Measurements from ENCODE around the gene RRP12. TPM values are rescaled to one million over a fixed set of nuclear protein-coding genes. Genes with fewer than 3 reads are reported as not detected.

The RRP12 gene
- total and polyA plus RNA-seq, 9 of the 15 experiments (the other 6 are each of a cell fraction or from before 2014, with no cell fraction given), result 4.6 to 68.2 (median 21.8) TPM

GRCh38 chr10:97400665-97401454 lies at the start of gene RRP12 (continued):
- no peak for TF ChIP-seq HDGF (IDR thresholded peaks at IDR 0.05)
- TF ChIP-seq ZNF436 (CRISPR knock-in tag; IDR thresholded peaks at IDR 0.05), result no peak
- no peak for TF ChIP-seq ADNP (tag; IDR thresholded peaks at IDR 0.05)
- TF ChIP-seq ZNF830 (CRISPR knock-in tag; IDR thresholded peaks at IDR 0.05), result no peak
- TF ChIP-seq PBX2 (CRISPR knock-in tag; IDR thresholded peaks at IDR 0.05; ENCODE audit: low read depth), result no peak
- no peak for TF ChIP-seq PBX2 (tag; conservative IDR thresholded peaks at IDR 0.05; ENCODE audit: low read depth)
- TF ChIP-seq COPS2 (conservative IDR thresholded peaks at IDR 0.05), result no peak
- TF ChIP-seq ZBTB1 (CRISPR knock-in tag; IDR thresholded peaks at IDR 0.05; ENCODE audit: borderline replicate concordance, low read depth), result no peak
- TF ChIP-seq SRF (CRISPR knock-in tag; IDR thresholded peaks at IDR 0.05), result no peak
- TF ChIP-seq STAG1 (CRISPR knock-in tag; IDR thresholded peaks at IDR 0.05; ENCODE audit: borderline replicate concordance), result no peak
- no peak for TF ChIP-seq DEAF1 (CRISPR knock-in tag; IDR thresholded peaks at IDR 0.05)
- no peak for TF ChIP-seq ZNF311 (CRISPR knock-in tag; IDR thresholded peaks at IDR 0.05)
- peak; percentile 52; the same call in 1 of the 2 replicates for TF ChIP-seq ELF2 (CRISPR knock-in tag; IDR thresholded peaks at IDR 0.05)
- TF ChIP-seq BCL6 (CRISPR knock-in tag; IDR thresholded peaks at IDR 0.05), result no peak
- TF ChIP-seq FIP1L1 (IDR thresholded peaks at IDR 0.05; ENCODE audit: low read depth, low read length, poor library complexity, severe bottlenecking), result no peak
- TF ChIP-seq RBM22 (IDR thresholded peaks at IDR 0.05; ENCODE audit: low read depth, low read length, poor library complexity, severe bottlenecking), result no peak
- TF ChIP-seq EWSR1 (IDR thresholded peaks at IDR 0.05; ENCODE audit: borderline replicate concordance, low read depth, partially characterized antibody), result no peak
- no peak for TF ChIP-seq ARID1B (IDR thresholded peaks at IDR 0.05)
- TF ChIP-seq, protein P1, sequence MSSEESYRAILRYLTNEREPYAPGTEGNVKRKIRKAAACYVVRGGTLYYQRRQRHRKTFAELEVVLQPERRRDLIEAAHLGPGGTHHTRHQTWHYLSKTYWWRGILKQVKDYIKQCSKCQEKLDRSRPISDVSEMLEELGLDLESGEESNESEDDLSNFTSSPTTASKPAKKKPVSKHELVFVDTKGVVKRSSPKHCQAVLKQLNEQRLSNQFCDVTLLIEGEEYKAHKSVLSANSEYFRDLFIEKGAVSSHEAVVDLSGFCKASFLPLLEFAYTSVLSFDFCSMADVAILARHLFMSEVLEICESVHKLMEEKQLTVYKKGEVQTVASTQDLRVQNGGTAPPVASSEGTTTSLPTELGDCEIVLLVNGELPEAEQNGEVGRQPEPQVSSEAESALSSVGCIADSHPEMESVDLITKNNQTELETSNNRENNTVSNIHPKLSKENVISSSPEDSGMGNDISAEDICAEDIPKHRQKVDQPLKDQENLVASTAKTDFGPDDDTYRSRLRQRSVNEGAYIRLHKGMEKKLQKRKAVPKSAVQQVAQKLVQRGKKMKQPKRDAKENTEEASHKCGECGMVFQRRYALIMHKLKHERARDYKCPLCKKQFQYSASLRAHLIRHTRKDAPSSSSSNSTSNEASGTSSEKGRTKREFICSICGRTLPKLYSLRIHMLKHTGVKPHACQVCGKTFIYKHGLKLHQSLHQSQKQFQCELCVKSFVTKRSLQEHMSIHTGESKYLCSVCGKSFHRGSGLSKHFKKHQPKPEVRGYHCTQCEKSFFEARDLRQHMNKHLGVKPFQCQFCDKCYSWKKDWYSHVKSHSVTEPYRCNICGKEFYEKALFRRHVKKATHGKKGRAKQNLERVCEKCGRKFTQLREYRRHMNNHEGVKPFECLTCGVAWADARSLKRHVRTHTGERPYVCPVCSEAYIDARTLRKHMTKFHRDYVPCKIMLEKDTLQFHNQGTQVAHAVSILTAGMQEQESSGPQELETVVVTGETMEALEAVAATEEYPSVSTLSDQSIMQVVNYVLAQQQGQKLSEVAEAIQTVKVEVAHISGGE (CRISPR knock-in tag; IDR thresholded peaks at IDR 0.05), result no peak
- TF ChIP-seq ARNT (IDR thresholded peaks at IDR 0.05), result no peak
- TF ChIP-seq PCBP2 (IDR thresholded peaks at IDR 0.05; ENCODE audit: low read depth, low read length, poor library complexity, severe bottlenecking), result no peak

Data from K562 (cell line).